Esophagus squamous epithelium (tissue), 4 donors: ENCODE data around the gene SLC1A3.

Experiments used
- POLR2A ChIP-seq, 4 donors: fragments of 450-650 bp; IDR thresholded peaks; one replicate each; pipeline ENCODE4 v1.6.1; 2017; ENCODE audit warnings: antibody characterized with exemption in 4 of 4, mild to moderate bottlenecking in 4 of 4, moderate library complexity in 3 of 4
- TF ChIP-seq, protein P1 (sequence below), 6 experiments: fragments of 450-650 bp in 4 of 6; fragments of 200-600 bp in 2 of 6; sonication (generic) in 2 of 6; IDR thresholded peaks; one replicate each; pipeline ENCODE4 v1.5.1; 2016 to 2019; ENCODE audit warnings: antibody characterized with exemption in 6 of 6, mild to moderate bottlenecking in 4 of 6, moderate library complexity in 4 of 6

DNA sequence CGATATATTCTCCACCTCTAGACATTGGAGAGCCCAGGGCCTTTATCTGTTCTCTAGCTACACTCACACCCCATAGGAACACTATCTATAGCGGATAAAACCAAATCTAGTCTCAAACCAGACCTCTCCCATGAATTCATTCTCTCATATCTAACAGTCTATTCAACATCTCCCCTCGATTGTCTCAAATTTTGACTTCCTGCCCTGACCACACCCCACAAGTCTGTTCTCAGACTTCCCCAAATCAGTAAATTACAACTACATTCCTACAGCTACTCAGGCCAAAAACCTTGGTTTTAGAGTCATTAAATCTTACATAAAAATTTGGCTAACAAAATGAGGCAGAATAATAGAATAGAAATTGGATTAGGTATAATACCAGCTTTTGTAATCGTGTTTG lies 12.5 kb upstream of the SLC1A3 start:
- TF ChIP-seq, protein P1, sequence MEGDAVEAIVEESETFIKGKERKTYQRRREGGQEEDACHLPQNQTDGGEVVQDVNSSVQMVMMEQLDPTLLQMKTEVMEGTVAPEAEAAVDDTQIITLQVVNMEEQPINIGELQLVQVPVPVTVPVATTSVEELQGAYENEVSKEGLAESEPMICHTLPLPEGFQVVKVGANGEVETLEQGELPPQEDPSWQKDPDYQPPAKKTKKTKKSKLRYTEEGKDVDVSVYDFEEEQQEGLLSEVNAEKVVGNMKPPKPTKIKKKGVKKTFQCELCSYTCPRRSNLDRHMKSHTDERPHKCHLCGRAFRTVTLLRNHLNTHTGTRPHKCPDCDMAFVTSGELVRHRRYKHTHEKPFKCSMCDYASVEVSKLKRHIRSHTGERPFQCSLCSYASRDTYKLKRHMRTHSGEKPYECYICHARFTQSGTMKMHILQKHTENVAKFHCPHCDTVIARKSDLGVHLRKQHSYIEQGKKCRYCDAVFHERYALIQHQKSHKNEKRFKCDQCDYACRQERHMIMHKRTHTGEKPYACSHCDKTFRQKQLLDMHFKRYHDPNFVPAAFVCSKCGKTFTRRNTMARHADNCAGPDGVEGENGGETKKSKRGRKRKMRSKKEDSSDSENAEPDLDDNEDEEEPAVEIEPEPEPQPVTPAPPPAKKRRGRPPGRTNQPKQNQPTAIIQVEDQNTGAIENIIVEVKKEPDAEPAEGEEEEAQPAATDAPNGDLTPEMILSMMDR (IDR thresholded peaks at IDR 0.05), result no peak
- no peak for TF ChIP-seq POLR2A (IDR thresholded peaks at IDR 0.05)
